Stimulated activated naive B cell treated with anti-CD40 and anti-IgM and Interleukin-4, amounts not matched to agents 10 μg/mL and 1 μg/mL and 100 μg/mL, for 72 hours (primary cell): Measurements from ENCODE around the gene KRTAP10-6.
"Not testable (repeated sequence)": the region's sequence is repeated elsewhere in the genome, so short reads cannot be mapped to it uniquely, and the experiment has no call there.

Source experiments
- ATAC-seq, 2 donors: fragments of 150-1000 bp; cut with Tn5 transposase; replicated peaks; 2 replicates each; pipeline ENCODE4 v1.10.0; 2021; ENCODE audit warnings: moderate library complexity in 1 of 2
- DNase-seq: peaks from one replicate; pipeline ENCODE4 v3.0.0; 2021
- H3K27ac Mint-ChIP-seq: one replicate; pipeline ENCODE4 v1.8.0; 2022; ENCODE audit warnings: mild to moderate bottlenecking, mixed read lengths
- H3K27me3 Mint-ChIP-seq, 2 donors: one replicate each; pipeline ENCODE4 v1.8.0; 2022; ENCODE audit warnings: mixed read lengths in 2 of 2
- H3K36me3 Mint-ChIP-seq, 2 donors: one replicate each; pipeline ENCODE4 v1.8.0; 2022; ENCODE audit warnings: mixed read lengths in 2 of 2, mild to moderate bottlenecking in 1 of 2
- H3K4me1 Mint-ChIP-seq, 2 donors: one replicate each; pipeline ENCODE4 v1.8.0; 2022; ENCODE audit warnings: mixed read lengths in 2 of 2, mild to moderate bottlenecking in 1 of 2
- H3K4me3 Mint-ChIP-seq, 2 donors: one replicate each; pipeline ENCODE4 v1.8.0; 2022; ENCODE audit warnings: mild to moderate bottlenecking in 2 of 2, mixed read lengths in 2 of 2, moderate library complexity in 1 of 2
- H3K9me3 Mint-ChIP-seq, 2 donors: one replicate each; pipeline ENCODE4 v1.8.0; 2022; ENCODE audit warnings: mixed read lengths in 2 of 2, mild to moderate bottlenecking in 1 of 2

KRTAP10-6 gene

DNA sequence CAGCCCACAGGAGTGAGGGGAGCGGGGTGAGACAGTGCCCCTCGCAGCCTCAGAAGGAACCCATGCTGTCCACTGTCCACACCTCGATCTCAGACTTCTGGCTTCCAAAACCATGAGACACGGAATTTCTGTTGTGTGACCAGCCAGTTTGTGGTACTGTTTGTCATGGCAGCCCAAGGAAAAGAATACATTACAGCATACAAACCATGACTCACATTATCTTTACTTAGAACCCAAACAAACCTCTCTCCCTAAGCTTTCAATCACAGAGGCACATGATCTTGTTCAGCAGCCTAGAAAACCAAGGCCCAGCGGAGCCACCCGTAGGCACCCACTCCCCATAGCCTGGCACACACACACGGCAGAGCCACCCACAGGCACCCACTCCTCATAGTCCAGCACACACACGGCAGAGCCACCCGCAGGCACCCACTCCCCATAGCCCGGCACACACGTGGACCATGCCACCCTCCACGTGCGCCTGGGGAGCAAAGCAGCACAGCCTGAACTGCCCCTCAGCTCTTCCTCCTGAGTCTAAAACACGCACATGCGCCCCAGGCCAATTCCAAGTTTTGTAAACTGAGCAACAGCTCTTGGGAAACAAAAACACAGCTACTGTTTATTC, 19.2 kb downstream of the KRTAP10-6 start:
- no peak for DNase-seq
- H3K9me3 Mint-ChIP-seq: peaks cover 15% of the 10 kb centered on the region in 2 donors
- H3K27ac Mint-ChIP-seq: no peak overlapping the region
- H3K4me1 Mint-ChIP-seq: peaks cover 0 to 5% of the 10 kb centered on the region in 2 donors
- H3K4me3 Mint-ChIP-seq: no peak overlapping the region
- H3K27me3 Mint-ChIP-seq: peaks cover 40 to 56% of the 10 kb centered on the region in 2 donors
- H3K36me3 Mint-ChIP-seq: peaks cover 4 to 9% of the 10 kb centered on the region in 2 donors
- no peak for ATAC-seq

DNA sequence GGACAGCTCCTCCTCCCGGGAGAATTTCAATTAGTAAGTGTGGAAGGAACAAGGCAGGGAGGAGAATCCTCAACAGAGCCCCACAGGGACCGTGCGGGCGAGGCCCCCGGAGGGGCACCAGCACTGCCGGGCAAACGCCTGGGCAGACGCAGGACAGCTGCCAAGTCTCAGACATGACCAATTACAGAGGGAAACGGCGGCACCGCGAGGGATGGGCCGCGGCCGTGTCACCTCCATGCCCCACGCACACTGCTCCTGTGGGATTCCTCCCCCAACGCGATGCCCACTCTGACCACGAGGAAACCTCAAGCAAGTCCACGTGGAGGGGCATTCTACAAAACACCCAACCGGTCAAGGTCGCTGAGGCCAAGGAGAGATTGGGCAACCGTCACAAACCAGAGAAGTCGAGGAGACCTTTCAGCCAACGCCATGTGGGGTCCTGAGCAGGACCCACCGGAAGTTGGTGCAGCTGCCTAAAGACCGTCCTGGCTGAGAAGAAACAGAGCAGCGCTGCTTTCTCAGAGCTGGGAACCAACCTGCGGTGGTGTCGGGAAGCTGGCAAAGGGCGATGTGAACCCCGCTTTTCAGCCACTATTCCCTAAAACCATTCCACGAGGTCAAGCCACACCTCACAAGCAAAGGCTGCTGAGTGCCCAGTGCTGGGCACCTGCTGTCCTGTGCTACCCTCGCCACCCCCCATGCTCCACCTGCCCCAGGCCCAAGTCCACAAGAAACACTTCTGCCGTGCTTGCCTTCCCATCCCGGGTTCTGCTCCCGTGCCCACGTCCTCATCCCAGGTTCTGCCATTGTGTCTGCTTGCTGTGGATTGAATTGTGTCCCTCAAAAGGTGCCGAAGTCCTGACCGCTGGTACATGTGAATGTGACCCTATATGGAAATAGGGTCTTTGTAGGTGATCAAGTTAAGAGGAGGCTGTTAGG, 20.2 kb downstream of the KRTAP10-6 start:
- Mint-ChIP-seq H3K27me3 (peaks cover 40 to 64% of the 10 kb centered on the region in 2 donors), H3K4me1 (peaks cover 0 to 11% of the 10 kb centered on the region in 2 donors), H3K9me3 (peaks cover 7 to 8% of the 10 kb centered on the region in 2 donors), H3K36me3 (peaks cover 3 to 5% of the 10 kb centered on the region in 2 donors), H3K27ac (no peak overlapping the region), H3K4me3 (no peak overlapping the region)
- ATAC-seq (no peak), DNase-seq (no peak)

DNA sequence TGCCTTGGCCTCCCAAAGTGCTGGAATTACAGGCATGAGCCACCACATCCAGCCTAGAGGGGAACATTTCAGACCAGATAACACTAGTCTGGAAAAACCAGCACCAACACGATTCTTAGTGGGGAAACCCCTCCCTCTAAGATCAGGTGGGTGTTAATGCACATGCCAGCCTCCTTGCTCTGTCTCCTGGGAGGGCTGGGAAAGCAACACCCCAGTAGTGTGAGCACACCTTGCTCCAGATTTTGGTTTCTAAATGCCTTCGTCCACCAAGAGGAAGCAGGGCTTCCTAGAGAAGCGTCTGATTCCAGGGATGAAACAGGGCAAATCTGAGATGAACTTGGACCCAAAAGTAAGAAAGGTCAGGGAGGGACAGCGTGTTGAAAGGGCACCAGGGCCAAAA, 21.0 kb downstream of the KRTAP10-6 start:
- DNase-seq (no peak), ATAC-seq (no peak)
- Mint-ChIP-seq H3K36me3 (peaks cover 3 to 4% of the 10 kb centered on the region in 2 donors), H3K4me1 (peaks cover under 1 to 11% of the 10 kb centered on the region in 2 donors), H3K4me3 (no peak overlapping the region), H3K27me3 (peaks cover 40 to 64% of the 10 kb centered on the region in 2 donors), H3K27ac (no peak overlapping the region), H3K9me3 (peaks cover 5 to 7% of the 10 kb centered on the region in 2 donors)

DNA sequence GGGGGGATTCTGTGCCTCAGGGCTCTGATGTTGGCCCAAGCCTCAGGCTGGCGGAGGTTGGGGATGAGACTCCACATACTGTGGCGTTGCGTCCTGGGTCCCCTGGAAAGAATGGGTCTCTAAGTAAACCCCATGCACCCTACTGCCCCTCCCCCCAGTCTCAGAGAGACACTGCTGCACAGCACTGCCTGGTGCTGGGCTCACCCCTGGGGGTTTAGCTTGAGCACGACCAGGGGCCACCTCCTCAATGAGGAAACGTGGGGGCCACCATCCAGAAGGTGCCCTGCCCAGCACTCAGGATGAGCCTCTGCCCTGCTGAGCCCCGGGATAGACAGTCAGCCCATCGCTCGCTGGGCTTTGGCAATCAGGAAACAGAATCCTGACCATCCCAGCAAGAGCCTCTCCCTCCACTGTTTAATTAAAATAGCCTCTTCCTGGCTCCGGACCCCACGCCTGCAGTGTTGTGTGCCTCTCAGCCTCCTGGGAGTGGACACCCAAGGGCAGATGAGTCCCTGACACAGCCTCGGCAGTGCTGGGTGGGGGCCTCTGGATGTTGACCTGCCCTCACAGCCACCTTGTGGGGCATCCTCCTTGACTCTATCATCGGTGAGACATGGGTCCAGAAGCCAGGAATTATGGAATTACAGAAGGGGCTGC, 22.3 kb downstream of the KRTAP10-6 start:
- Mint-ChIP-seq H3K4me1 (peaks cover 6 to 18% of the 10 kb centered on the region in 2 donors), H3K36me3 (peaks cover 0 to 4% of the 10 kb centered on the region in 2 donors), H3K27ac (no peak overlapping the region), H3K4me3 (no peak overlapping the region), H3K27me3 (peaks cover 32 to 58% of the 10 kb centered on the region in 2 donors), H3K9me3 (peaks cover 3 to 7% of the 10 kb centered on the region in 2 donors)
- DNase-seq (no peak), ATAC-seq (no peak)

DNA sequence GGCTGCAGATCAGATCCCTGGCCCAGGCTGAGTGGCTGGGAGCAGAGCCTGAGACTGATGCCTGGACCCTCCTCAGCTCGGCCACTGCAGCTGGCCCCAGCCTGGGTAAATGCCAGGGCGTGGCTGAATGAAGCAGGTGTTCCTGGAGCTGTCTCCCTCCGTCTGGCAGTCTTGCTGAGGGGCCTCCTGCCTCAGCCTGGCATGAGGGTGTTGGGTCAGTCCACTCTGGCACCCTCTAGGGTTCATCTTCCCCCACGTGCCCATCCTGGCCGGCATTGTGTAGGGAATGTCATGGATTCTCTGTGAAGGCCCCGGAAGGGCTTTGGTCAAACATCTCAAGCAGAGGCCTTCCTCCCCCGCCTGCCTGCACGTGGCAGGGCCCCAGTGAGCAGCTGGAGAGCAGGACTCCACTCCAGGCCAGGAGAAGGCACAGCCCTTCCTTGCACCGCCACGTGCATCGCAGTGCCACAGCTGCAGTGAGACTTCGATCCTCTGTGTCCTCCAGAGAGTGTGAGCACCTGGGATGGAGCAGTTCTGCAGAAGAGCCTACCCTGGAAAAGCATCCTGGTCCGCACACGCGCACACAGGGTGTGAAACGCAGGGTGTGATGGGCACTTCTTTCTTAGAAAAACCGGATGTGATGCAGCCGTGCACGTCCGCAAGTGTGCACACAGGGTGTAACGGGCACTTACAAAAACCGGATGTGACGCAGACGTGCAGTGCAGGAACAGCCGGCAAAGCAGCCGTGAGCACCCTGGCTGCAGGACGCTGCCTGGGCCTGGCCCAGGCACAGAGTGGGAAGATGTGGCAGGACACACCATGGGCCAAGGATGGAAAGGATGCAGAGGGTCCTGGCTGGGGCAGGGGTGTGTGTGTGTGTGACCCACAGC, 23.4 kb downstream of the KRTAP10-6 start:
- Mint-ChIP-seq H3K4me3 (no peak overlapping the region), H3K36me3 (peaks cover 0 to 4% of the 10 kb centered on the region in 2 donors), H3K27me3 (peaks cover 22 to 47% of the 10 kb centered on the region in 2 donors), H3K27ac (peak overlapping the region; percentile 28), H3K4me1 (peaks cover 8 to 22% of the 10 kb centered on the region in 2 donors), H3K9me3 (peaks cover 3 to 7% of the 10 kb centered on the region in 2 donors)
- DNase-seq (no peak), ATAC-seq (no peak)

DNA sequence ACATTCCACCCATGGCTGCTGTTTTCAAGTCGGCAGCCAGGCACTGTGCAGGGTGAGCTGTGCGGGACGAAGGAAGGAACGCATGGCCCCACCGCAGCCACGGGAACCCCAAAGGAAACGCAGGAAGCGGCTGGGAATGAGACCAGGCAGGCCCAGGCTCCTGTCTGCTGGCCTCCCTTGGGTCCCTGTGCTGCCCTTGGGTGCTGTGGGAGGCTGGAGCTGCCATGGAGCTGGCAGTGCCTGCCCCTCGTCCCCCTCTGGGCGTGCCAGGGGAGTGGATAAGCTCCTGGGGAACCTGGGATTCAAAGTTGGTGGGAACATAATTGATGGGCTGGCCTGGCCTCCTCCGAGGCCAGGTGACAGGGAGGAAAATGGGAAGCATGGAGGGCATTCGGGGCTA, 24.0 kb downstream of the KRTAP10-6 start:
- no peak overlapping the region for H3K4me3 Mint-ChIP-seq
- ATAC-seq: no peak

DNA sequence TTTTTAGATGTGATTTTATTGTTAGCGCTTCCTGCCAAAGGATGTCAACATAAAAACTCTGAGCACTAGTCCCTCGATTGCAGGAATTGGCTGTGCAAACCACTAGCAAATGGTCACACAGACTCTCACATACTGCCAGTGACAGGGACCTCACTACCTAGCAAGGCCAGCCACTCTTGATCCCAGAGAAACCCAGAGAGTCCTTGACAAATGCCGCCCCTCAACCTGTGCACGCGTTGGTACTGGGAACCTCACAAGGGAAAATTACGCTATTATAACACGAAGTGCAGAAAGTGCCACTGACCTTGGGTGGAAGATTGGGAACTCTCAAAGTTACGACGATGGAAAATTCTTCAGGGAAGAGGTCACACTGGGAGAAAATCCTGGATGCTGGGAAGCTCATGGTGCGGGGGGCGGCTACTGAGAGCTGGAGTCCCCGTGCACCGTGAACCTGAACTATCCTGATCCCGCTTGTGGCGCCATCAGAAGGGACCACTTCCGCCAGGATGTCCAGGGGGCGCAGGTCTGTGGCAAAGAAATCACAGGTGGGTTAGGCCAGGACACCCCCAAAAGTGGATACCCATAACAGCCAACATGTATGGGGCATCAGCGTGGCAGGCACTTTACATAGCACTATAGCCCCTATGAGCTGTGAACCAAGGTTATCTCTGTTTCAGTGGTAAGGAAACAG, 24.7 kb downstream of the KRTAP10-6 start:
- ATAC-seq (no peak), DNase-seq (no peak)
- H3K27me3 Mint-ChIP-seq: peaks cover 16 to 34% of the 10 kb centered on the region in 2 donors
- H3K27ac Mint-ChIP-seq: peak overlapping the region; percentile 16
- no peak overlapping the region for H3K4me3 Mint-ChIP-seq
- peaks cover 5 to 7% of the 10 kb centered on the region in 2 donors for H3K9me3 Mint-ChIP-seq
- H3K4me1 Mint-ChIP-seq: peaks cover 8 to 22% of the 10 kb centered on the region in 2 donors
- H3K36me3 Mint-ChIP-seq: peaks cover 0 to 4% of the 10 kb centered on the region in 2 donors

More for the DNA sequence above, 24.0 kb downstream of the KRTAP10-6 start:
- Mint-ChIP-seq H3K4me1 (peaks cover 8 to 22% of the 10 kb centered on the region in 2 donors), H3K27me3 (peaks cover 22 to 41% of the 10 kb centered on the region in 2 donors), H3K27ac (peak overlapping the region; percentile 28), H3K36me3 (peaks cover 0 to 4% of the 10 kb centered on the region in 2 donors), H3K9me3 (peaks cover 4 to 7% of the 10 kb centered on the region in 2 donors)
- DNase-seq: no peak

DNA sequence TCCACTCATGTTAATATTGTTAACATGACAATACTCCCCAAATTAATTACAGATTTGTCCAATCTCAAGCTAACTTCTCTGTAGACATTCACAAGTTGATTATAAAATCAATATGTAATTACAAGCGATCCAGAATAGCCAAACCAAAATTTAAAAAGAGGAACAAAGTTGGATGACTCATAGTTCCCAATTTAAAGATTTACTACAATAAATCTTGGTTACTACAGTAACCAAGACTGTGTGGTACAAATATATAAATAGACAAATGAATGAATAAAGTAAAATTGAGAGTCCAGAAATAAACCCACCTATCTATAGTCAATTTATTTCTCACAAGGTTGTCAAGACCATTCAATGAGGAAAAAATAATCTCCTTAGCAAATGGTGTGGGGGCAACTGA, 25.9 kb downstream of the KRTAP10-6 start:
- H3K9me3 Mint-ChIP-seq: peaks cover 2 to 10% of the 10 kb centered on the region in 2 donors
- H3K27ac Mint-ChIP-seq: no peak overlapping the region
- peaks cover 6 to 22% of the 10 kb centered on the region in 2 donors for H3K27me3 Mint-ChIP-seq
- H3K4me3 Mint-ChIP-seq: no peak overlapping the region
- DNase-seq (no peak), ATAC-seq (peak; percentile 74 to 76)
- H3K4me1 Mint-ChIP-seq: peaks cover 8 to 22% of the 10 kb centered on the region in 2 donors
- H3K36me3 Mint-ChIP-seq: peaks cover 2 to 5% of the 10 kb centered on the region in 2 donors

DNA sequence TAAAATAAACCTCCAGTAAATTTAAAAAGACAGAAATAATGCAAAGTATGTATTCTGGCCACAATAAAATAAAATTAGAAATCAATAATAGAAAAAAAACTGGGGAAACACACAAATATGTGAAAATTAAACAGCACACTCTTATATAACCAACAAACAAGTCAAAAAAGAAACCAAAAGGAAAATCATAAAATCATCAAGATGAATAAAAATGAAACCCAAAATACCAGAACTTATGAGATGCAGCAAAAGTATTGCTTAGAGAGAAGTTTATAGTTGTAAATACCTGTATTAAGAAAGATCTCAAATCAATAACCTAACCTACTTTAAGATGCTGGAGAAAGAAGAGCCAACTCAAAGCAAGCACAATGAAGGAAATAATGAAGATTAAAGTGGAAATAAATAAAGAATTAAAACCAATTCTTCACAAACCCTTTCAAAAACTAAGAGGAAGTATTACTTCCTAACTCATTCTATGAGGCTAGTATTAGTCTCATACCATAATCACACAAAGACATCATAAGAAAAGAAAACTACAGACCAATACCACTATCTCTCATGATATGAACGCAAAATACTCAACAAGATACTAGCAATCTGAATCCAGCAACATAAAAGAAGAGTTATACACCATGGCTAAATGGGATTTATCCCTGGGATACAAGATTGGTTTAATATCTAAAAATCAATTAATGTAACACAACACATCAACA, 27.3 kb downstream of the KRTAP10-6 start:
- Mint-ChIP-seq H3K36me3 (peaks cover 3 to 5% of the 10 kb centered on the region in 2 donors), H3K4me3 (peak overlapping the region; percentile 5 to 36)

DNA sequence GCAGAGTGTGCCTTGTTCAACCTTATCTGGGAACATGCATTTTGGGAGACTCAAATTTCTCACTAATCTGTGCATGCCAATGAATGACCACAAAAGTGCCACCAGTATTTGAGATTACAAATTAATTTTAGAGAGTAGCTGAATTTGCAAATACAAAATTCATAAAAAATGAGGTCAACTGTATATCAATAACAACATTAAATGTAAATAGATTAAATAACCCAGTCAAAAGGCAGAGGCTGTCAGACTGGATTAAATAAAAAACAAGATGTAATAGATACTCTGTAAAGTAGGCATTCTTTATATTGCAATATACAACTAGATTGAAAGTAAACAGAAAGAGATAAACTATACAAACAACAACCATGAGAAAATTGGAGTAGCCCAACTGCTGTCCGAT, 28.2 kb downstream of the KRTAP10-6 start:
- Mint-ChIP-seq H3K36me3 (peaks cover 3 to 5% of the 10 kb centered on the region in 2 donors), H3K4me3 (no peak overlapping the region), H3K9me3 (peaks cover 0 to 14% of the 10 kb centered on the region in 2 donors), H3K4me1 (peaks cover 8 to 22% of the 10 kb centered on the region in 2 donors), H3K27ac (no peak overlapping the region), H3K27me3 (peaks cover under 1 to 14% of the 10 kb centered on the region in 2 donors)
- ATAC-seq: no peak
- DNase-seq: no peak

More for the DNA sequence above, 27.3 kb downstream of the KRTAP10-6 start:
- ATAC-seq (peak; percentile 76 to 87), DNase-seq (no peak)
- H3K27me3 Mint-ChIP-seq: peaks cover 6 to 13% of the 10 kb centered on the region in 2 donors
- peaks cover 8 to 22% of the 10 kb centered on the region in 2 donors for H3K4me1 Mint-ChIP-seq
- peaks cover 0 to 12% of the 10 kb centered on the region in 2 donors for H3K9me3 Mint-ChIP-seq
- peak overlapping the region; percentile 82 for H3K27ac Mint-ChIP-seq

DNA sequence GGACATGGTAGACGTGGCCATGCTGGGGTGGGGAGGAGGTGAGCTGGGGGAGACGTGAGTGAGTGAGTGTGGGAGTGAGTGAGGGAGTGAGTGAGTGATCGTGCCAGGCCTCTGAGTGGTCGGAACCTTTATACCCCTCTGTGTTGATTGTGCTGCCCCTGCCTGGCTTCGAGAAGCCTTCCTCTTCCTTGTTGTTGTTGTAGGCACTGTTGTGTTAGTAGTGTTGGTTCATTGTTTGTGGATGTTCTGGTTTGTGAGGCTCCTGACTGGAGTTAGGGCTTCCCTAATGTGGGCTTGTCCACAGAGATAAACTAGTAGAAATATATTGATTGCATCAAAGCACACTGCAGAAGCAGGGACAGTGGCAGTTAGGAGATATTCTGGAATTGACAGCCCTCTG, 33.6 kb downstream of the KRTAP10-6 start, which contains the start of gene KRTAP10-3:
TSS of gene KRTAP10-3 (minus strand) at position 101 of the 400 bp plus-strand sequence. CDS start at position 21, 80 bp downstream.
- Mint-ChIP-seq H3K36me3 (peaks cover 3 to 5% of the 10 kb centered on the region in 2 donors), H3K27ac (no peak within 1 kb of the TSS), H3K9me3 (peaks cover 0 to 17% of the 10 kb centered on the region in 2 donors), H3K4me3 (no peak within 1 kb of the TSS), H3K4me1 (peaks cover 3 to 4% of the 10 kb centered on the region in 2 donors), H3K27me3 (peaks cover 10 to 39% of the 10 kb centered on the region in 2 donors)
- ATAC-seq (no peak), DNase-seq (no peak)

DNA sequence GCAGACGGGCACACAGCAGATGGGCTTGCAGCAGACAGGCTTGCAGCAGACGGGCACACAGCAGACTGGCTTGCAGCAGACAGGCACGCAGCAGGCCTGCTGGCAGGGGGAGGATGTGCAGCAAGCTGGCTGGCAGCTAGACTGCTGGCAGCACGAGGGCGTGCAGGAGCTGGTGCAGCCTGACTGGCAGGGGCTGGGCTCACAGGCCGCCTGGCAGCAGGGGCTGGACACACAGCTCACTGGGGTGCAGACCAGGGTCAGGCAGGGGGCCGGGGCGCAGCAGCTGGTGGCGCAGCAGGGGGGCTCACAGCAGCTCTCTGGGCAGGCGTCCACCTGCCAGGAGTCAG, 34.0 kb downstream of the KRTAP10-6 start:
- Mint-ChIP-seq H3K9me3 (peaks cover 0 to 17% of the 10 kb centered on the region in 2 donors), H3K27me3 (peaks cover 12 to 39% of the 10 kb centered on the region in 2 donors)
- ATAC-seq, H3K4me1 Mint-ChIP-seq, H3K27ac Mint-ChIP-seq, H3K36me3 Mint-ChIP-seq, DNase-seq, H3K4me3 Mint-ChIP-seq: not testable (repeated sequence)
